HepG2 (cell line): Measurements from ENCODE around the gene ACOXL. TPM values are rescaled to one million over a fixed set of nuclear protein-coding genes. Genes with fewer than 3 reads are reported as not detected.

Experiments used
- ARNT ChIP-seq: fragments of 450-650 bp; IDR thresholded peaks from 2 replicates; pipeline ENCODE4 v1.6.1; 2017
- KAT8 ChIP-seq: IDR thresholded peaks from 2 replicates; pipeline ENCODE4 v1.6.1; 2016; ENCODE audit warnings: missing genetic modification reagents, missing compliant biosample characterization
- MIER2 ChIP-seq: IDR thresholded peaks from 2 replicates; pipeline ENCODE4 v1.6.1; 2016; ENCODE audit warnings: missing biosample characterization, missing genetic modification reagents
- NFE2 ChIP-seq: sonication (generic); formaldehyde crosslinking; IDR thresholded peaks from 2 replicates; pipeline ENCODE4 v1.4.0; 2020; ENCODE audit warnings: missing genetic modification reagents
- PAXIP1 ChIP-seq: sonication (generic); formaldehyde crosslinking; conservative IDR thresholded peaks from 2 replicates; pipeline ENCODE4 v1.4.0; 2020; ENCODE audit warnings: mild to moderate bottlenecking, missing genetic modification reagents, moderate library complexity
- SMAD9 ChIP-seq: sonication (generic); formaldehyde crosslinking; IDR thresholded peaks from 2 replicates; pipeline ENCODE4 v1.5.1; 2020; ENCODE audit warnings: mild to moderate bottlenecking, missing genetic modification reagents
- SMARCE1 ChIP-seq: fragments of 450-650 bp; IDR thresholded peaks from 2 replicates; pipeline ENCODE4 v1.6.1; 2017; ENCODE audit warnings: borderline replicate concordance
- THAP8 ChIP-seq: sonication (generic); formaldehyde crosslinking; IDR thresholded peaks from 2 replicates; pipeline ENCODE4 v1.5.1; 2020; ENCODE audit warnings: missing genetic modification reagents, mild to moderate bottlenecking, borderline replicate concordance
- ZBTB42 ChIP-seq: sonication (generic); formaldehyde crosslinking; IDR thresholded peaks from 2 replicates; pipeline ENCODE4 v1.5.0; 2020; ENCODE audit warnings: mild to moderate bottlenecking, missing genetic modification reagents
- ZKSCAN5 ChIP-seq: sonication (generic); formaldehyde crosslinking; IDR thresholded peaks from 2 replicates; pipeline ENCODE4 v1.5.1; 2020; ENCODE audit warnings: mild to moderate bottlenecking, missing genetic modification reagents
- ZNF207 ChIP-seq: fragments of 450-650 bp; IDR thresholded peaks from 2 replicates; pipeline ENCODE4 v1.6.1; 2016; ENCODE audit warnings: antibody characterized with exemption, borderline replicate concordance
- ZNF264 ChIP-seq: sonication (generic); formaldehyde crosslinking; IDR thresholded peaks from 2 replicates; pipeline ENCODE4 v1.4.0; 2020; ENCODE audit warnings: missing genetic modification reagents
- ZNF30 ChIP-seq: sonication (generic); formaldehyde crosslinking; IDR thresholded peaks from 2 replicates; pipeline ENCODE4 v1.5.0; 2020; ENCODE audit warnings: mild to moderate bottlenecking, missing genetic modification reagents
- ZNF512 ChIP-seq: sonication (generic); formaldehyde crosslinking; IDR thresholded peaks from 2 replicates; pipeline ENCODE4 v1.4.0; 2020; ENCODE audit warnings: mild to moderate bottlenecking, missing genetic modification reagents
- ZNF549 ChIP-seq: sonication (generic); formaldehyde crosslinking; IDR thresholded peaks from 2 replicates; pipeline ENCODE4 v1.5.0; 2020; ENCODE audit warnings: missing genetic modification reagents
- ZNF746 ChIP-seq: sonication (generic); formaldehyde crosslinking; IDR thresholded peaks from 2 replicates; pipeline ENCODE4 v1.8.0; 2022; ENCODE audit warnings: mild to moderate bottlenecking, missing genetic modification reagents
- ZNF768 ChIP-seq: sonication (generic); formaldehyde crosslinking; IDR thresholded peaks from 2 replicates; pipeline ENCODE4 v1.4.0; 2020; ENCODE audit warnings: missing genetic modification reagents
- ZNF782 ChIP-seq: sonication (generic); formaldehyde crosslinking; IDR thresholded peaks from 2 replicates; pipeline ENCODE4 v1.4.0; 2020; ENCODE audit warnings: missing genetic modification reagents, mild to moderate bottlenecking, borderline replicate concordance
- ZNF788 ChIP-seq: sonication (generic); formaldehyde crosslinking; IDR thresholded peaks from 2 replicates; pipeline ENCODE4 v1.5.0; 2020; ENCODE audit warnings: mild to moderate bottlenecking, missing genetic modification reagents, borderline replicate concordance
- ZSCAN31 ChIP-seq: sonication (generic); formaldehyde crosslinking; IDR thresholded peaks from 2 replicates; pipeline ENCODE4 v1.5.0; 2020; ENCODE audit warnings: low read depth, mild to moderate bottlenecking, missing genetic modification reagents
- polyA plus RNA-seq, 8 experiments: library from polyadenylated mRNA; depleted of rRNA in 3 of 8; stranded (reverse) in 7 of 8; unstranded in 1 of 8; fragments of >200 nt; fragmentation: Illumina TruSeq in 4 of 8; extraction: Trizol in 4 of 8; gene quantifications; 2 replicates each; pipeline versions ENCODE4 v1.2.1 to v1.2.3, GENCODE V29; 2011 to 2016; ENCODE audit warnings: low read depth in 4 of 8, missing spikeins in 1 of 8, mixed read lengths in 1 of 8; ENCODE audit not compliant: insufficient read depth in 1 of 8
- total RNA-seq, 5 experiments: library from RNA; depleted of rRNA; stranded (reverse); fragments of >200 nt; fragmentation: Illumina TruSeq; extraction: Trizol; gene quantifications; 2 replicates each; pipeline ENCODE4 v1.2.3, GENCODE V29; 2016; ENCODE audit warnings: low read depth in 1 of 5
- TF ChIP-seq, protein P1 (sequence below): sonication (generic); formaldehyde crosslinking; IDR thresholded peaks from 2 replicates; pipeline ENCODE4 v1.4.0; 2020; ENCODE audit warnings: missing genetic modification reagents

ACOXL gene
- total and polyA plus RNA-seq, 2 of the 13 experiments (the other 11 are each of a cell fraction or from before 2014, with no cell fraction given): not detected

DNA sequence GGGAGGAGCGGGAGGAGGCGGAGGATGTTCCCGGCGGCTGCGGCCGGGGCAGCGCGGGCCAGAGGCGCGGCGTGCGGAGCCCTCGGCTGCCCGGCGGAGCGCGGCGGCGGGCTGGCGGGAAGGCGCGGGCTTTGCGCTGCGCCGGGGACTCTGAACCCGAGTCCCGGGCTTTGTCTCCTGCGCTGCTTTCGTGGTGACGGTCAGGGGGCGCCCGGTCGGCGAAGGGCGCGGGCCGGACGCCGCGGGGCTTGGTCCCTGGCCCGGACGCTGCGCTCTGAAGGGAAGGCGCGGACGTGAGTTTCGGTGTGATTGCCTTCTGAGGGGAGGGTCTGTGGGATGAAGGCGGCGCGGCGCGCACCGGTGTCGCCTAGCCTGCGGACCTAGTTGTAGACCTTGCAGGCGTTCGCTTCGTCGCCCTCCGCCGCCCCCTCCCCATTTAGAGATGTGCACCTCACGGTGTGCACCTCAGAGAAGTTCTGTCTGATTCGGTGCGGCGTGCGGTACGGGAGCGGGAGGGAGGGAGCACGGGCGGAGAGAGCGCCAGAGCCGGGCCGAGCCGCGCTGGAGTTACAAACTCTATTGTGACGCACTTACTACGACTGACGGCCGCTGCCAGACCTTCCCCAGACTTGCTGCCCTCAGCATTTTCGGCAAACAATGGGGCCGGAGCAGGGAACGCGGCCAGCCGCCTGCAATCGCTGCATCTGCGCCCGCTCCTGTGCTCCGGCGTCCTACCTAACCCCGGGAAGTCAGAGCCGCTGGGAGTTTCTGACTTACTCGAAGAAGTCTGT, 390.5 kb downstream of the ACOXL start (continued):
- TF ChIP-seq SMAD9 (CRISPR knock-in tag) (peak; percentile 89; the same call in 1 of the 2 replicates), ZNF30 (CRISPR knock-in tag) (0 out of 2 replicates have a peak, but pooled peaks have one; percentile 56), ZNF207 (no peak), ZNF746 (CRISPR knock-in tag) (peak; percentile 88; the same call in 1 of the 2 replicates), ZNF264 (no peak), NFE2 (no peak), PAXIP1 (CRISPR knock-in tag) (no peak; the same call in 1 of the 2 replicates), ZNF512 (CRISPR knock-in tag) (no peak), THAP8 (CRISPR knock-in tag) (no peak; the same call in 1 of the 2 replicates), ZSCAN31 (CRISPR knock-in tag) (no peak), ZNF549 (CRISPR knock-in tag) (no peak), SMARCE1 (no peak), ZKSCAN5 (CRISPR knock-in tag) (0 out of 2 replicates have a peak, but pooled peaks have one; percentile 63), ARNT (no peak), ZNF782 (CRISPR knock-in tag) (no peak), KAT8 (CRISPR knock-in tag) (no peak), ZNF788 (CRISPR knock-in tag) (no peak; the same call in 1 of the 2 replicates), MIER2 (CRISPR knock-in tag) (0 out of 2 replicates have a peak, but pooled peaks have one; percentile 16), ZBTB42 (no peak), ZNF768 (CRISPR knock-in tag) (peak; percentile 66; the same call in 1 of the 2 replicates)
- TF ChIP-seq, protein P1, sequence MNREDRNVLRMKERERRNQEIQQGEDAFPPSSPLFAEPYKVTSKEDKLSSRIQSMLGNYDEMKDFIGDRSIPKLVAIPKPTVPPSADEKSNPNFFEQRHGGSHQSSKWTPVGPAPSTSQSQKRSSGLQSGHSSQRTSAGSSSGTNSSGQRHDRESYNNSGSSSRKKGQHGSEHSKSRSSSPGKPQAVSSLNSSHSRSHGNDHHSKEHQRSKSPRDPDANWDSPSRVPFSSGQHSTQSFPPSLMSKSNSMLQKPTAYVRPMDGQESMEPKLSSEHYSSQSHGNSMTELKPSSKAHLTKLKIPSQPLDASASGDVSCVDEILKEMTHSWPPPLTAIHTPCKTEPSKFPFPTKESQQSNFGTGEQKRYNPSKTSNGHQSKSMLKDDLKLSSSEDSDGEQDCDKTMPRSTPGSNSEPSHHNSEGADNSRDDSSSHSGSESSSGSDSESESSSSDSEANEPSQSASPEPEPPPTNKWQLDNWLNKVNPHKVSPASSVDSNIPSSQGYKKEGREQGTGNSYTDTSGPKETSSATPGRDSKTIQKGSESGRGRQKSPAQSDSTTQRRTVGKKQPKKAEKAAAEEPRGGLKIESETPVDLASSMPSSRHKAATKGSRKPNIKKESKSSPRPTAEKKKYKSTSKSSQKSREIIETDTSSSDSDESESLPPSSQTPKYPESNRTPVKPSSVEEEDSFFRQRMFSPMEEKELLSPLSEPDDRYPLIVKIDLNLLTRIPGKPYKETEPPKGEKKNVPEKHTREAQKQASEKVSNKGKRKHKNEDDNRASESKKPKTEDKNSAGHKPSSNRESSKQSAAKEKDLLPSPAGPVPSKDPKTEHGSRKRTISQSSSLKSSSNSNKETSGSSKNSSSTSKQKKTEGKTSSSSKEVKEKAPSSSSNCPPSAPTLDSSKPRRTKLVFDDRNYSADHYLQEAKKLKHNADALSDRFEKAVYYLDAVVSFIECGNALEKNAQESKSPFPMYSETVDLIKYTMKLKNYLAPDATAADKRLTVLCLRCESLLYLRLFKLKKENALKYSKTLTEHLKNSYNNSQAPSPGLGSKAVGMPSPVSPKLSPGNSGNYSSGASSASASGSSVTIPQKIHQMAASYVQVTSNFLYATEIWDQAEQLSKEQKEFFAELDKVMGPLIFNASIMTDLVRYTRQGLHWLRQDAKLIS (CRISPR knock-in tag): no peak
